Cardiac fibroblast (primary cell): Measurements from ENCODE around the gene CASP8AP2.
"Not testable (repeated sequence)": the region's sequence is repeated elsewhere in the genome, so short reads cannot be mapped to it uniquely, and the experiment has no call there.

Source experiments
- DNase-seq, 2 donors: peaks; one replicate each; pipeline versions ENCODE4 v3.0.0 to v3.0.0-alpha.2; 2010; ENCODE audit warnings: low read depth in 2 of 2
- H3K4me3 ChIP-seq, 2 donors: replicated peaks in 1 of 2; 1 replicate in 1 of 2; 2 replicates in 1 of 2; pipeline ENCODE4 v1.5.1; 2011; ENCODE audit warnings: low read depth in 2 of 2, low read length in 2 of 2, mild to moderate bottlenecking in 2 of 2, moderate library complexity in 1 of 2
- CTCF ChIP-seq: IDR thresholded peaks from one replicate; pipeline ENCODE4 v1.5.1; 2011; ENCODE audit warnings: low read depth, mild to moderate bottlenecking, low read length, inconsistent platforms

Gene CASP8AP2

GRCh38 chr6:89836639-89837222 is 7.1 kb downstream of the CASP8AP2 start:
- H3K4me3 ChIP-seq = no peak overlapping the region
- no peak for DNase-seq
- no peak for TF ChIP-seq CTCF

- H3K4me3 ChIP-seq = no peak overlapping the region
- no peak for TF ChIP-seq CTCF
- DNase-seq = peak; percentile 31 to 63
Measured at GRCh38 chr6:89840538-89840937, 10.9 kb downstream of the CASP8AP2 start.

- H3K4me3 ChIP-seq = no peak overlapping the region
- DNase-seq = peak in 1 of 2 donors; percentile 12
- TF ChIP-seq CTCF = no peak
Measured at GRCh38 chr6:89842228-89842627, 12.5 kb downstream of the CASP8AP2 start.

GRCh38 chr6:89843070-89843469 is 13.4 kb downstream of the CASP8AP2 start:
- DNase-seq = peak in 1 of 2 donors; percentile 31

GRCh38 chr6:89847513-89847912 is 17.8 kb downstream of the CASP8AP2 start:
- not testable (repeated sequence) for H3K4me3 ChIP-seq, DNase-seq

More at GRCh38 chr6:89843070-89843469, 13.4 kb downstream of the CASP8AP2 start:
- no peak overlapping the region for H3K4me3 ChIP-seq
- no peak for TF ChIP-seq CTCF

- H3K4me3 ChIP-seq = no peak overlapping the region
- DNase-seq = peak in 1 of 2 donors; percentile 36
- TF ChIP-seq CTCF = no peak
Measured at GRCh38 chr6:89853068-89853467, 23.4 kb downstream of the CASP8AP2 start.

- no peak for DNase-seq
- no peak overlapping the region for H3K4me3 ChIP-seq
- no peak for TF ChIP-seq CTCF
Measured at GRCh38 chr6:89858041-89858440, 28.4 kb downstream of the CASP8AP2 start.
